ENCODE results near the gene TANC1. TPM values are rescaled to one million over a fixed set of nuclear protein-coding genes. Genes with fewer than 3 reads are reported as not detected.

TANC1 gene
- total RNA-seq, 1 donor from 2014 or later = 18.5 TPM

DNA sequence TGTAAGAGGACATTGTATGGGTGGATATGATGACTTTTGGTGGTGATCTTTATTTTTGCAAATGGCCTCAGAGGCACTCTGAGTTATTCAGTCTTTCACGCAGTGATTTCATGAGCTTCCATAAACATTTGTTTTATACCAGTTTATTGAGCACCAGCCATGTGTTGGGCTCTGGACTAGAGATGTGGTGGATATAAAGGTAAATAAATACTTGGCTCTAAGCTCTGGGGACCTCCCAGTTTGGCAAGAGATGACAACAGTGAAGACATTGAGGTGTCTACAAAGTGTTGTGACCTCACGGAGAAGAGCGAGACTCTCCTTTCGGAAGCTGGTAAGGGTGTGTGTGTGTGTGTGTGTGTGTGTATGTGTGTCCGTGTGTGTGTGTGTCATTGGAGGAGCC, 146.4 kb downstream of the TANC1 start:
- H3K4me3 ChIP-seq (ENCODE audit: low read depth, low read length) = no peak overlapping the region
- TF ChIP-seq, protein P1, sequence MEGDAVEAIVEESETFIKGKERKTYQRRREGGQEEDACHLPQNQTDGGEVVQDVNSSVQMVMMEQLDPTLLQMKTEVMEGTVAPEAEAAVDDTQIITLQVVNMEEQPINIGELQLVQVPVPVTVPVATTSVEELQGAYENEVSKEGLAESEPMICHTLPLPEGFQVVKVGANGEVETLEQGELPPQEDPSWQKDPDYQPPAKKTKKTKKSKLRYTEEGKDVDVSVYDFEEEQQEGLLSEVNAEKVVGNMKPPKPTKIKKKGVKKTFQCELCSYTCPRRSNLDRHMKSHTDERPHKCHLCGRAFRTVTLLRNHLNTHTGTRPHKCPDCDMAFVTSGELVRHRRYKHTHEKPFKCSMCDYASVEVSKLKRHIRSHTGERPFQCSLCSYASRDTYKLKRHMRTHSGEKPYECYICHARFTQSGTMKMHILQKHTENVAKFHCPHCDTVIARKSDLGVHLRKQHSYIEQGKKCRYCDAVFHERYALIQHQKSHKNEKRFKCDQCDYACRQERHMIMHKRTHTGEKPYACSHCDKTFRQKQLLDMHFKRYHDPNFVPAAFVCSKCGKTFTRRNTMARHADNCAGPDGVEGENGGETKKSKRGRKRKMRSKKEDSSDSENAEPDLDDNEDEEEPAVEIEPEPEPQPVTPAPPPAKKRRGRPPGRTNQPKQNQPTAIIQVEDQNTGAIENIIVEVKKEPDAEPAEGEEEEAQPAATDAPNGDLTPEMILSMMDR (IDR thresholded peaks at IDR 0.05; ENCODE audit: insufficient read depth, low read length, poor library complexity, severe bottlenecking) = no peak

DNA sequence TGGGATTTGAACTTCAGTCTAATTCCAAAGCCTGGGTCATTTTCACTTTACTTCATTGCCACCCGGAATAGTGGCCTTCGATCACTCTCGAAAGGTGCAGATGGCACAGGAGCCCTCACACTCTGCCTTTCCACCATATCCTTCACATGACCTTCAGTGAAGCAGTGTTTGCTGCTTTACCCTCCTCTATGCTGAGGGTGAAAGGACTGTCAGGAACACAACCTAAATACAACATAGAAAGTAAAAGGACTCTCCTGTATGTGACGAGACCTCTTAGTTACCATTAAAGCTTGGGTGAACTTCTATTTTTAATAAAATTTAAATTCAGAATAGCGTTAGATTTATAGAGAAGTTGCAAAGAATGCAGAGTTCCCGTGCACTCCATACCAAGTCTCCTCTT, 148.5 kb downstream of the TANC1 start:
- TF ChIP-seq, protein P1 (IDR thresholded peaks at IDR 0.05; ENCODE audit: insufficient read depth, low read length, poor library complexity, severe bottlenecking) = no peak
- Histone ChIP-seq H3K4me3 (ENCODE audit: low read depth, low read length) (no peak overlapping the region), H3K36me3 (ENCODE audit: control insufficient read depth, insufficient read depth, low read length) (no peaks in the 10 kb centered on the region), H3K27me3 (ENCODE audit: control insufficient read depth, insufficient read depth, low read length) (no peaks in the 10 kb centered on the region)
- no peak for DNase-seq (ENCODE audit: low read depth)

More for the DNA sequence above, 146.4 kb downstream of the TANC1 start:
- no peak for DNase-seq (ENCODE audit: low read depth)
- Histone ChIP-seq H3K27me3 (ENCODE audit: control insufficient read depth, insufficient read depth, low read length) (no peaks in the 10 kb centered on the region), H3K36me3 (ENCODE audit: control insufficient read depth, insufficient read depth, low read length) (no peaks in the 10 kb centered on the region)

- no peaks in the 10 kb centered on the region for H3K36me3 ChIP-seq (ENCODE audit: control insufficient read depth, insufficient read depth, low read length)
- TF ChIP-seq, protein P1 (IDR thresholded peaks at IDR 0.05; ENCODE audit: insufficient read depth, low read length, poor library complexity, severe bottlenecking) = no peak
- no peak overlapping the region for H3K4me3 ChIP-seq (ENCODE audit: low read depth, low read length)
- DNase-seq (ENCODE audit: low read depth) = no peak
- no peaks in the 10 kb centered on the region for H3K27me3 ChIP-seq (ENCODE audit: control insufficient read depth, insufficient read depth, low read length)
Measured at GRCh38 chr2:159117658-159118057, 149.2 kb downstream of the TANC1 start.

GRCh38 chr2:159118115-159118858, 149.8 kb downstream of the TANC1 start:
- no peaks in the 10 kb centered on the region for H3K27me3 ChIP-seq (ENCODE audit: control insufficient read depth, insufficient read depth, low read length)
- no peak for DNase-seq (ENCODE audit: low read depth)
- no peaks in the 10 kb centered on the region for H3K36me3 ChIP-seq (ENCODE audit: control insufficient read depth, insufficient read depth, low read length)
- no peak overlapping the region for H3K4me3 ChIP-seq (ENCODE audit: low read depth, low read length)
- TF ChIP-seq, protein P1 (IDR thresholded peaks at IDR 0.05; ENCODE audit: insufficient read depth, low read length, poor library complexity, severe bottlenecking) = peak; percentile 89

GRCh38 chr2:159118859-159119500, 150.5 kb downstream of the TANC1 start:
- Histone ChIP-seq H3K4me3 (ENCODE audit: low read depth, low read length) (no peak overlapping the region), H3K27me3 (ENCODE audit: control insufficient read depth, insufficient read depth, low read length) (no peaks in the 10 kb centered on the region), H3K36me3 (ENCODE audit: control insufficient read depth, insufficient read depth, low read length) (no peaks in the 10 kb centered on the region)
- DNase-seq (ENCODE audit: low read depth) = no peak
- TF ChIP-seq, protein P1 (IDR thresholded peaks at IDR 0.05; ENCODE audit: insufficient read depth, low read length, poor library complexity, severe bottlenecking) = no peak
